Colonic mucosa (tissue), 4 donors: ENCODE data around the gene GJC1. TPM values are rescaled to one million over a fixed set of nuclear protein-coding genes. Genes with fewer than 3 reads are reported as not detected.
A peak's percentile ranks its signal among the peaks of the same experiment; 100 is the strongest.

Experiments
- DNase-seq: peaks from one replicate; pipeline ENCODE4 v3.0.0-alpha.2; 2020
- H3K27ac ChIP-seq: fragments of 200-600 bp; one replicate; pipeline ENCODE4 v1.8.0; 2021
- H3K27me3 ChIP-seq: fragments of 200-600 bp; one replicate; pipeline ENCODE4 v1.8.0; 2021
- H3K36me3 ChIP-seq: fragments of 200-600 bp; one replicate; pipeline ENCODE4 v1.8.0; 2021
- H3K4me1 ChIP-seq: fragments of 200-600 bp; one replicate; pipeline ENCODE4 v1.8.0; 2021; ENCODE audit warnings: mild to moderate bottlenecking
- H3K4me3 ChIP-seq: fragments of 200-600 bp; one replicate; pipeline ENCODE4 v1.8.0; 2021
- H3K9ac ChIP-seq, 2 donors: one replicate each; pipeline ENCODE4 v1.7.0; 2013; ENCODE audit warnings: control low read depth in 2 of 2, low read depth in 2 of 2, low read length in 2 of 2
- H3K9me3 ChIP-seq: fragments of 200-600 bp; one replicate; pipeline ENCODE4 v1.8.0; 2021
- intact Hi-C: fragments of 100-400 bp; cut with DNase I; formaldehyde crosslinking; loops from one replicate; pipeline ENCODE4 v1.14.1; 2022
- total RNA-seq, 2 donors: library from RNA; stranded (reverse); fragmentation: NEBNext Ultra II Directional in 1 of 2; extraction: Animal tissue kit (Norgen Biotek cat#: 25700) in 1 of 2; gene quantifications; one replicate each; pipeline ENCODE4 v1.2.1, GENCODE V29; 2021
- TF ChIP-seq, protein P1 (sequence below): fragments of 200-600 bp; IDR thresholded peaks from one replicate; pipeline ENCODE4 v1.8.0; 2022; ENCODE audit warnings: antibody characterized with exemption, mild to moderate bottlenecking
- donor health status: healthy.
- donor health status: DM: no; HTN: no; CAD: no.
- donor health status: DM: no; HTN: no; CAD: no.

The GJC1 gene
- total RNA-seq, 2 donors from 2014 or later = 1.1 to 8.2 TPM

DNA sequence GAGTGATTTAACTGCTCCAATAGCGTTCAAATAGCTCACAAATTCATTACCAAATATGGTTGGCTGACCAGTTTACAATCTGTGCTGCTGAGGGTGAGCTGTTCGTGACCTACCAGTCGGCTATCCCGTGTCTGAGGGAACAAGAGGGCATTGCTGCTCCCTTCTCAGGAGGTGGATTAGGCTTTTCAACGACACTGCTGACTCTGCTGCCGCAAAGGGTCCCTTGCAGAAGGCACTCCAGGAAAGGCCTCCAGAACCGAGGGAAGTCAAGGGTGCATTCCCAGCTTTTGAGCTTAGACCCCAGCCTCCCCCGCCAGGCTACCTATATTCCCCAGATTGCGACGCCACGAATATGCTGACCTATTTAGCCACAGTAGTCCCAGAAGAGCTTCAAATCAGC is 32.3 kb downstream of the GJC1 start:
- Histone ChIP-seq H3K27ac (no peak overlapping the region), H3K4me3 (no peak overlapping the region), H3K9ac (no peak overlapping the region), H3K36me3 (no peaks in the 10 kb centered on the region), H3K27me3 (no peaks in the 10 kb centered on the region), H3K9me3 (no peaks in the 10 kb centered on the region), H3K4me1 (no peaks in the 10 kb centered on the region)
- no peak for DNase-seq
- TF ChIP-seq, protein P1, sequence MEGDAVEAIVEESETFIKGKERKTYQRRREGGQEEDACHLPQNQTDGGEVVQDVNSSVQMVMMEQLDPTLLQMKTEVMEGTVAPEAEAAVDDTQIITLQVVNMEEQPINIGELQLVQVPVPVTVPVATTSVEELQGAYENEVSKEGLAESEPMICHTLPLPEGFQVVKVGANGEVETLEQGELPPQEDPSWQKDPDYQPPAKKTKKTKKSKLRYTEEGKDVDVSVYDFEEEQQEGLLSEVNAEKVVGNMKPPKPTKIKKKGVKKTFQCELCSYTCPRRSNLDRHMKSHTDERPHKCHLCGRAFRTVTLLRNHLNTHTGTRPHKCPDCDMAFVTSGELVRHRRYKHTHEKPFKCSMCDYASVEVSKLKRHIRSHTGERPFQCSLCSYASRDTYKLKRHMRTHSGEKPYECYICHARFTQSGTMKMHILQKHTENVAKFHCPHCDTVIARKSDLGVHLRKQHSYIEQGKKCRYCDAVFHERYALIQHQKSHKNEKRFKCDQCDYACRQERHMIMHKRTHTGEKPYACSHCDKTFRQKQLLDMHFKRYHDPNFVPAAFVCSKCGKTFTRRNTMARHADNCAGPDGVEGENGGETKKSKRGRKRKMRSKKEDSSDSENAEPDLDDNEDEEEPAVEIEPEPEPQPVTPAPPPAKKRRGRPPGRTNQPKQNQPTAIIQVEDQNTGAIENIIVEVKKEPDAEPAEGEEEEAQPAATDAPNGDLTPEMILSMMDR = no peak
- intact Hi-C loops = no loop called here

- Histone ChIP-seq H3K4me3 (no peak overlapping the region), H3K9me3 (no peaks in the 10 kb centered on the region), H3K9ac (no peak overlapping the region), H3K27me3 (no peaks in the 10 kb centered on the region), H3K4me1 (no peaks in the 10 kb centered on the region), H3K27ac (no peak overlapping the region), H3K36me3 (no peaks in the 10 kb centered on the region)
- TF ChIP-seq, protein P1 = no peak
- DNase-seq = no peak
- intact Hi-C loops = no loop called here
These were observed 33.4 kb downstream of the GJC1 start for GRCh38 chr17:44796731-44797130.

- Histone ChIP-seq H3K9me3 (no peaks in the 10 kb centered on the region), H3K4me1 (no peaks in the 10 kb centered on the region), H3K9ac (no peak overlapping the region), H3K27ac (no peak overlapping the region), H3K27me3 (no peaks in the 10 kb centered on the region), H3K4me3 (no peak overlapping the region), H3K36me3 (no peaks in the 10 kb centered on the region)
- DNase-seq = no peak
- intact Hi-C loops = no loop called here
- TF ChIP-seq, protein P1 = no peak
These were observed 34.2 kb downstream of the GJC1 start for GRCh38 chr17:44795928-44796327.

DNA sequence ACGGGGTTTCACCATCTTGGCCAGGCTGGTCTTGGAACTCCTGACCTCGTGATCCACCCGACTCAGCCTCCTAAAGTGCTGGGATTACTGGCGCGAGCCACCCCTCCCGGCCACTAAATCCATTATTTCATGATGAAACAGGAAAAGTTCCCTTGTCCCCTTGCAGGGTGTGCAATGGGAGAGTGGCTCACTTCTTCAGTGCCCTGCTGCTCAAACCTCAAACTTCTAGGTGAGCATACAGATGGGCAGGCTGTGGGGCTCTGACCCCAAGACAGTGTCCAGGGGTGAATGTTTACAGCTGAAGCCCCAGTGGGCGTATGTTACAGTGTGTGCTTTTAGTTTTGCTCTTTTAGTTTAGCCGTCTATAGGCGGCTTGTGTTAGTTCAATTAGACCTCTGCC is 34.7 kb downstream of the GJC1 start:
- no peak overlapping the region for H3K9ac ChIP-seq
- no peaks in the 10 kb centered on the region for H3K36me3 ChIP-seq
- no peaks in the 10 kb centered on the region for H3K4me1 ChIP-seq
- H3K9me3 ChIP-seq = no peaks in the 10 kb centered on the region
- intact Hi-C loops = no loop called here
- no peak for DNase-seq
- peak overlapping the region; percentile 37 for H3K27ac ChIP-seq
- TF ChIP-seq, protein P1 = no peak
- H3K4me3 ChIP-seq = no peak overlapping the region
- no peaks in the 10 kb centered on the region for H3K27me3 ChIP-seq

- Histone ChIP-seq H3K27me3 (no peaks in the 10 kb centered on the region), H3K9ac (no peak overlapping the region), H3K4me1 (no peaks in the 10 kb centered on the region), H3K4me3 (no peak overlapping the region), H3K36me3 (no peaks in the 10 kb centered on the region), H3K9me3 (no peaks in the 10 kb centered on the region), H3K27ac (peak overlapping the region; percentile 37)
- TF ChIP-seq, protein P1 = no peak
- no peak for DNase-seq
- intact Hi-C loops = no loop called here
These were observed 35.2 kb downstream of the GJC1 start for GRCh38 chr17:44794851-44795413.
